Fibroblast of lung (primary cell): ENCODE results near the gene TMEM37. TPM values are rescaled to one million over a fixed set of nuclear protein-coding genes. Genes with fewer than 3 reads are reported as not detected.

ENCODE experiments used
- DNase-seq, 2 donors: peaks; one replicate each; pipeline versions ENCODE4 v3.0.0 to v3.0.0-alpha.2; 2010; ENCODE audit warnings: low read depth in 2 of 2
- H2AFZ ChIP-seq: 2 replicates; pipeline ENCODE4 v1.5.1; 2012; ENCODE audit warnings: low read length, control low read depth, inconsistent platforms
- H3K27ac ChIP-seq: 2 replicates; pipeline ENCODE4 v1.5.1; 2011; ENCODE audit warnings: low read length, control low read depth; ENCODE audit not compliant: insufficient read depth
- H3K27me3 ChIP-seq: 2 replicates; pipeline ENCODE4 v1.5.1; 2011; ENCODE audit warnings: mild to moderate bottlenecking, low read length; ENCODE audit not compliant: control insufficient read depth, insufficient read depth
- H3K36me3 ChIP-seq: 2 replicates; pipeline ENCODE4 v1.5.1; 2011; ENCODE audit warnings: low read length; ENCODE audit not compliant: control insufficient read depth, insufficient read depth
- H3K4me1 ChIP-seq: 2 replicates; pipeline ENCODE4 v1.5.1; 2011; ENCODE audit warnings: low read length; ENCODE audit not compliant: control insufficient read depth, insufficient read depth; ENCODE audit errors: extremely low read depth
- H3K4me2 ChIP-seq: 2 replicates; pipeline ENCODE4 v1.5.1; 2011; ENCODE audit warnings: low read length, control low read depth; ENCODE audit not compliant: insufficient read depth; ENCODE audit errors: extremely low read depth
- H3K4me3 ChIP-seq, 4 experiments: fragments of 200-600 bp in 1 of 4; sonication (generic) in 1 of 4; replicated peaks in 1 of 4; 2 replicates each; pipeline ENCODE4 v1.5.1; 2011 to 2016; ENCODE audit warnings: low read length in 4 of 4, low read depth in 3 of 4, mild to moderate bottlenecking in 3 of 4, control low read depth in 2 of 4, inconsistent platforms in 1 of 4, mixed read lengths in 1 of 4; ENCODE audit not compliant: insufficient read depth in 1 of 4; ENCODE audit errors: control extremely low read depth in 1 of 4
- H3K79me2 ChIP-seq: 2 replicates; pipeline ENCODE4 v1.5.1; 2012; ENCODE audit warnings: mild to moderate bottlenecking, low read length, inconsistent platforms; ENCODE audit not compliant: control insufficient read depth, insufficient read depth
- H3K9ac ChIP-seq: 2 replicates; pipeline ENCODE4 v1.5.1; 2011; ENCODE audit warnings: mild to moderate bottlenecking, low read length, control low read depth; ENCODE audit not compliant: insufficient read depth
- H3K9me3 ChIP-seq: 2 replicates; pipeline ENCODE4 v1.5.1; 2012; ENCODE audit warnings: low read depth, low read length; ENCODE audit not compliant: control insufficient read depth, insufficient read depth
- H4K20me1 ChIP-seq: 2 replicates; pipeline ENCODE4 v1.5.1; 2011; ENCODE audit warnings: low read length; ENCODE audit not compliant: control insufficient read depth, insufficient read depth; ENCODE audit errors: extremely low read depth
- EZH2 ChIP-seq: IDR thresholded peaks from 2 replicates; pipeline ENCODE4 v1.5.1; 2012; ENCODE audit warnings: low read length, control low read depth, mild to moderate bottlenecking; ENCODE audit errors: missing control alignments
- polyA plus RNA-seq, 2 donors: library from polyadenylated mRNA; depleted of rRNA in 1 of 2; stranded (reverse) in 1 of 2; unstranded in 1 of 2; fragments of >200 nt; gene quantifications; 2 replicates each; pipeline ENCODE4 v1.2.1, GENCODE V29; 2011 to 2012; ENCODE audit warnings: missing spikeins in 1 of 2
- total RNA-seq: library from RNA; depleted of rRNA; stranded (reverse); fragments of >200 nt; gene quantifications from 2 replicates; pipeline ENCODE4 v1.2.1, GENCODE V29; 2014
- TF ChIP-seq, protein P1 (sequence below), 2 donors: IDR thresholded peaks in 1 of 2; conservative IDR thresholded peaks in 1 of 2; 1 replicate in 1 of 2; 2 replicates in 1 of 2; pipeline ENCODE4 v1.5.1; 2011 to 2012; ENCODE audit warnings: low read length in 2 of 2, control low read depth in 1 of 2, inconsistent platforms in 1 of 2, low read depth in 1 of 2, mild to moderate bottlenecking in 1 of 2

TMEM37 gene
- total and polyA plus RNA-seq, 2 donors (not counting 1 experiment from before 2014, with no cell fraction given), result 0.50 to 0.99 TPM

DNA sequence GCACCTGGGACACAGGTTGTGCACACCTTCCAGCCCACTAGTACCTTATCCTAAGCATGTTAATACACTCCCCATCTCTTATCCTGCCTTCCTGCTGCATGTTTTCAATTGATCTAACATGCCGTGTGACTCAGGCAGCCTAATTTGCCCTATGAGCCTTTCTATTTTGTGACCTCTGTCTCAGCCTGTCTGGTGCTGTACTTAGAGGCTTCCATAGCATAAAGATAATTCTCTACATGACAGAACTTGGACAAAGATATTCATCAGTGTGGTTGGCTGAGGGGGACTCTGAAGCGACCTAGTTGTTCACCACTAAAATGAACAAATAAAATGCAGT is 8.6 kb upstream of the TMEM37 start:
- no peak overlapping the region for H3K4me2 ChIP-seq
- H3K4me3 ChIP-seq, result no peak overlapping the region
- no peaks in the 10 kb centered on the region for H3K79me2 ChIP-seq
- no peaks in the 10 kb centered on the region for H3K4me1 ChIP-seq
- DNase-seq, result no peak
- H3K36me3 ChIP-seq, result no peaks in the 10 kb centered on the region
- peaks cover 31% of the 10 kb centered on the region for H3K27me3 ChIP-seq
- H3K9ac ChIP-seq, result no peak overlapping the region
- no peak for TF ChIP-seq EZH2
- TF ChIP-seq, protein P1, sequence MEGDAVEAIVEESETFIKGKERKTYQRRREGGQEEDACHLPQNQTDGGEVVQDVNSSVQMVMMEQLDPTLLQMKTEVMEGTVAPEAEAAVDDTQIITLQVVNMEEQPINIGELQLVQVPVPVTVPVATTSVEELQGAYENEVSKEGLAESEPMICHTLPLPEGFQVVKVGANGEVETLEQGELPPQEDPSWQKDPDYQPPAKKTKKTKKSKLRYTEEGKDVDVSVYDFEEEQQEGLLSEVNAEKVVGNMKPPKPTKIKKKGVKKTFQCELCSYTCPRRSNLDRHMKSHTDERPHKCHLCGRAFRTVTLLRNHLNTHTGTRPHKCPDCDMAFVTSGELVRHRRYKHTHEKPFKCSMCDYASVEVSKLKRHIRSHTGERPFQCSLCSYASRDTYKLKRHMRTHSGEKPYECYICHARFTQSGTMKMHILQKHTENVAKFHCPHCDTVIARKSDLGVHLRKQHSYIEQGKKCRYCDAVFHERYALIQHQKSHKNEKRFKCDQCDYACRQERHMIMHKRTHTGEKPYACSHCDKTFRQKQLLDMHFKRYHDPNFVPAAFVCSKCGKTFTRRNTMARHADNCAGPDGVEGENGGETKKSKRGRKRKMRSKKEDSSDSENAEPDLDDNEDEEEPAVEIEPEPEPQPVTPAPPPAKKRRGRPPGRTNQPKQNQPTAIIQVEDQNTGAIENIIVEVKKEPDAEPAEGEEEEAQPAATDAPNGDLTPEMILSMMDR (conservative IDR thresholded peaks at IDR 0.05 in 1 of 2, IDR thresholded peaks at IDR 0.05 in 1 of 2; ENCODE audit: low read depth in 1 of 2, low read length in 2 of 2), result no peak
- no peaks in the 10 kb centered on the region for H4K20me1 ChIP-seq
- no peak overlapping the region for H3K27ac ChIP-seq
- H2AFZ ChIP-seq, result no peak overlapping the region
- H3K9me3 ChIP-seq, result no peaks in the 10 kb centered on the region

DNA sequence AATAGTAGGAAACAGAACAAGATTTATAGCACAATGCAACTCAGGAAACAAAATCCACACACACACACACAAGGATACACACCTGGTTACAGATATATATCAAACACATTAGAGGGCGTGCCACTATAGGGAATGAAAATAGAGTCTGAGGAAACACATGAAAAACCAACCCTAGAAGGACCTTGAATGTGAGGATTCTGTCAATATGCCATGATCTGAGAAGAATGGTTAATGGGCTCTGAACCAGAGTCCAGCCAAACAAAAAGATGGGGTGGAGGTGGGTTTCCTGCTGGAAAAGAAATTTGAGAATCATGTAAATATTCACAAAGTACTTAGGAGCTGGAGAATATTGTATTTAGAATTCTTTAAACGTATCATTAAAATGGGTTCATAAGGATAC is 7.8 kb upstream of the TMEM37 start:
- no peak for TF ChIP-seq EZH2
- TF ChIP-seq, protein P1 (conservative IDR thresholded peaks at IDR 0.05 in 1 of 2, IDR thresholded peaks at IDR 0.05 in 1 of 2; ENCODE audit: low read depth in 1 of 2, low read length in 2 of 2), result no peak
- H3K9ac ChIP-seq, result no peak overlapping the region
- H3K27ac ChIP-seq, result no peak overlapping the region
- H3K4me1 ChIP-seq, result no peaks in the 10 kb centered on the region
- H3K4me3 ChIP-seq, result no peak overlapping the region
- DNase-seq, result no peak
- H3K9me3 ChIP-seq, result no peaks in the 10 kb centered on the region
- H3K79me2 ChIP-seq, result no peaks in the 10 kb centered on the region
- peaks cover 33% of the 10 kb centered on the region for H3K27me3 ChIP-seq
- no peak overlapping the region for H2AFZ ChIP-seq
- no peaks in the 10 kb centered on the region for H4K20me1 ChIP-seq
- H3K36me3 ChIP-seq, result no peaks in the 10 kb centered on the region
- H3K4me2 ChIP-seq, result no peak overlapping the region

DNA sequence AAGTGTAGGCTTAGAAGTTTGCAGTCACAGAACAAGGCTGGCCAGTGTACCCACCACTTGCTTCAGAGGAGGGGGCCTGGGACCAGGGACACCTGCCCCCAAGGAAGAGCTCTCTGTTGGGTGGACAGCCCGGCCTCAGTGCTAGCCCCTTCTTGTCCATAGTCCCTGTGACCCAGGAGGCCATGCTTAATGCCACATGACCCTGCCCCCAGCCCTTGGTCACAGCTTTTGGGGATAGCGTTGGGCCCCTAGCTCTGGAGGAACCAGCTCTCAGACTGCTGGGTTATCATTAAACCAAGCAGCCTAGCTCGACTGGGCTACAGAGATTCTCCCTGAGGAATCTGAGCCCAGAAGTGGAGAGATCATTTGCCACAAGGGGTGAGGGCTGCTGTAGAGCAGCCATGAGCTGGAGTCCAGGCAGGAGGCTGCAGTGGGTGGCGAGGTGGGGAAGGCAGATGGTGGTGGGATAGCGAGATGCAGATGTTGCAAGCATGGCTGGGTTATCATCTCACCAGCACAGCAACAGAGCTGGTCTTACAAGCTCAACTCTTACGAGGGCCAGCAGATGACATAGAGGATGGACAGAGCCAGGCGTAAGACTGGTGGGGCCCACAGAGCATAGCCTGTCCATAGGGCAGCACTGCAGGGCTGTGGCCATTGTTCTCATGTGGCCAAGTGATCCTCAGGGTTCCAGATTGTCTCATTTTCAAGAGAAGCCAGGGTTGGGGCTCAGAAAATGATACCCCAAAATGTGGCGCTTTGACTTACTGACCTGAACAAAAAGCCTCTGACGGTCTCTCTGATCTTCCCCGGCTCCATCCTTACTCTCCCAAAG is 7.2 kb upstream of the TMEM37 start:
- H3K4me3 ChIP-seq, result no peak overlapping the region
- H3K9ac ChIP-seq, result no peak overlapping the region
- no peak overlapping the region for H2AFZ ChIP-seq
- H3K27ac ChIP-seq, result no peak overlapping the region
- H3K27me3 ChIP-seq, result peaks cover 38% of the 10 kb centered on the region
- H4K20me1 ChIP-seq, result no peaks in the 10 kb centered on the region
- no peaks in the 10 kb centered on the region for H3K36me3 ChIP-seq
- TF ChIP-seq EZH2, result no peak
- TF ChIP-seq, protein P1 (conservative IDR thresholded peaks at IDR 0.05 in 1 of 2, IDR thresholded peaks at IDR 0.05 in 1 of 2; ENCODE audit: low read depth in 1 of 2, low read length in 2 of 2), result no peak
- DNase-seq, result no peak
- no peaks in the 10 kb centered on the region for H3K4me1 ChIP-seq
- H3K9me3 ChIP-seq, result no peaks in the 10 kb centered on the region
- H3K4me2 ChIP-seq, result no peak overlapping the region
- H3K79me2 ChIP-seq, result no peaks in the 10 kb centered on the region
